ENCODE measurements around the gene ST8SIA2. TPM values are rescaled to one million over a fixed set of nuclear protein-coding genes. Genes with fewer than 3 reads are reported as not detected.

ST8SIA2 gene
- total RNA-seq, 2 donors from 2014 or later: 0.35 to 0.37 TPM

DNA sequence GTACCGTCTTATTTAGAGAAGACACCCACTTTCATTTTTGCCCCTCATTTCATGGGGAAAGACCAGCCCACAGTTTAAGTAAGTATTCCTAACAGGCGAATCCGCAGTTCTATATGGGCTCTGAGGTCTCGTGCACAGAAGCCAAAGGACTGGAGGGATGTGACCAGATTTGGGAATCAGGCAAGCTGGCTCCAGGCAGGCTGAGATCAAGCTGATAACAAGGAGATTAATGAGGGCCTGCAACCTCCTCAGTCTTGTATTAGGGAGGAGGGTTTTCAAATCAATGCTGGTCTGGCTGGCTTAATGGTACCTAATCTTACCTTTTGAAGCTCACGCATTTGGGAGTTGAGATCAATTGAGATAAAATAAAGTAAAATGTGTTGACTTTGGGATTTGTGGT lies 15.3 kb downstream of the ST8SIA2 start:
- H3K27me3 ChIP-seq: no peaks in the 10 kb centered on the region
- H3K9me3 ChIP-seq: no peaks in the 10 kb centered on the region
- TF ChIP-seq, protein P1, sequence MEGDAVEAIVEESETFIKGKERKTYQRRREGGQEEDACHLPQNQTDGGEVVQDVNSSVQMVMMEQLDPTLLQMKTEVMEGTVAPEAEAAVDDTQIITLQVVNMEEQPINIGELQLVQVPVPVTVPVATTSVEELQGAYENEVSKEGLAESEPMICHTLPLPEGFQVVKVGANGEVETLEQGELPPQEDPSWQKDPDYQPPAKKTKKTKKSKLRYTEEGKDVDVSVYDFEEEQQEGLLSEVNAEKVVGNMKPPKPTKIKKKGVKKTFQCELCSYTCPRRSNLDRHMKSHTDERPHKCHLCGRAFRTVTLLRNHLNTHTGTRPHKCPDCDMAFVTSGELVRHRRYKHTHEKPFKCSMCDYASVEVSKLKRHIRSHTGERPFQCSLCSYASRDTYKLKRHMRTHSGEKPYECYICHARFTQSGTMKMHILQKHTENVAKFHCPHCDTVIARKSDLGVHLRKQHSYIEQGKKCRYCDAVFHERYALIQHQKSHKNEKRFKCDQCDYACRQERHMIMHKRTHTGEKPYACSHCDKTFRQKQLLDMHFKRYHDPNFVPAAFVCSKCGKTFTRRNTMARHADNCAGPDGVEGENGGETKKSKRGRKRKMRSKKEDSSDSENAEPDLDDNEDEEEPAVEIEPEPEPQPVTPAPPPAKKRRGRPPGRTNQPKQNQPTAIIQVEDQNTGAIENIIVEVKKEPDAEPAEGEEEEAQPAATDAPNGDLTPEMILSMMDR (IDR thresholded peaks at IDR 0.05): no peak
- no peak for DNase-seq (ENCODE audit: low spot score)
- no peak overlapping the region for H3K27ac ChIP-seq
- H3K36me3 ChIP-seq: no peaks in the 10 kb centered on the region
- H3K4me3 ChIP-seq: no peak overlapping the region
- H3K4me1 ChIP-seq: no peaks in the 10 kb centered on the region

DNA sequence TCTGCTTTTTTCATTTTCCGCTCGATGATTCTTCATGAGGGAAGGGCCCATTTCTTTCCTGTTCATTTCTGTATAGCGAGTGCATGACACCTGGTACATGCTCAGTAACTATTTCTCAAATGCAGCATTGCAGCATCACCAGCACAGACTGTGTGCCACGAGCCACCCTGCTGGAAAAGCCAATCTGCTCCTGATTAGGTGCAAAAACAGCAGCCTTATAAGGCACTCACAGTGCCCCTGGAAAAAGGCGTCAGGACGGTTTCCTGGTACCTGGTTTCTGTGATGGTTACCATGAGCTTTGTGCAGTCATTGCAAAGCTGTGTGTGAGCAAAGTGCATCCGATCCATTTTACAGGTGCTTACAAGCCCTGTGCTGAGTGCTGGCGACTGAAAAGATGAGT lies 15.8 kb downstream of the ST8SIA2 start:
- no peak overlapping the region for H3K4me3 ChIP-seq

DNA sequence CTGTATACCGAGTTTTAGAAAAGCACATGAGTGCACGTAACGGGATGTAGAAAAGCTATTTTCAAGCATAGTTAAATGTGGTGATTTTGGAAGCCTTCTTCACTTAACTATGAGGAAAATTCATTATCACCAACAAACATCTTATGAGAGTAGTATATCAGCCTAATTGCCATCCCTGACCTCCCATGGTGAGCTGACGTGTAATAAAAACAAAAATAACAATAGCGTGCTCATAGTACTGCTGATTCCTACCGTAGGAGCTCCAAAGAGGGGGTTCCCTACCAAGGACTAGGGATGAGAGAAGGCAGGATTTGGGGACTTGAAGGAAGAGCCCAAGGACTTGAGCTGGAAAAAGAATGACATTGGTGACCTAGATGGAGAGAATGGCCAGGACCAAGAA lies 16.9 kb downstream of the ST8SIA2 start:
- no peaks in the 10 kb centered on the region for H3K4me1 ChIP-seq
- H3K36me3 ChIP-seq: no peaks in the 10 kb centered on the region
- H3K9me3 ChIP-seq: no peaks in the 10 kb centered on the region
- no peak for DNase-seq (ENCODE audit: low spot score)
- TF ChIP-seq, protein P1 (IDR thresholded peaks at IDR 0.05): no peak
- H3K27me3 ChIP-seq: no peaks in the 10 kb centered on the region
- no peak overlapping the region for H3K27ac ChIP-seq
- no peak overlapping the region for H3K4me3 ChIP-seq

More for the DNA sequence above, 15.8 kb downstream of the ST8SIA2 start:
- H3K4me1 ChIP-seq: no peaks in the 10 kb centered on the region
- no peak for DNase-seq (ENCODE audit: low spot score)
- H3K36me3 ChIP-seq: no peaks in the 10 kb centered on the region
- no peak overlapping the region for H3K27ac ChIP-seq
- H3K9me3 ChIP-seq: no peaks in the 10 kb centered on the region
- H3K27me3 ChIP-seq: no peaks in the 10 kb centered on the region
- TF ChIP-seq, protein P1 (IDR thresholded peaks at IDR 0.05): no peak

DNA sequence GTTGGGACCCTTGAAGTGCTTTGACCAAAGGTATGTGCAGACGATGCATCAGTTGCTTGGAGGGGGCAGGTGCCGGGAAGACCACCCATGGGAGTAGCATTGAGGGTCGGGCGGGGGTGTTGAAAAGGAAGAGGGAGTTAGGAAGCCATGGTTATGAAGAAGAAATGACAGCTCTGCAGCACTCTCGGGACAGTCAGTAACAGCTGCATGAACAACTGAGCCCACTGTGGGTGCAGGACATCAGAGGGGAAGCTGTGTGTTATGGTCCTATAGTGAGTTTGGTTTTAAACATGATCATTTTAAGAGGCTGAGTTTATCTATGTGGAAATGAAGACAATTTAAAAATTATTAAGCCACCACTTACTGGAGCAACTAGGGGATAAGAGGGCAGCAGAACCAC lies 17.6 kb downstream of the ST8SIA2 start:
- Histone ChIP-seq H3K4me3 (no peak overlapping the region), H3K36me3 (no peaks in the 10 kb centered on the region), H3K27me3 (no peaks in the 10 kb centered on the region), H3K27ac (no peak overlapping the region), H3K4me1 (no peaks in the 10 kb centered on the region), H3K9me3 (no peaks in the 10 kb centered on the region)
- no peak for DNase-seq (ENCODE audit: low spot score)
- TF ChIP-seq, protein P1 (IDR thresholded peaks at IDR 0.05): no peak

DNA sequence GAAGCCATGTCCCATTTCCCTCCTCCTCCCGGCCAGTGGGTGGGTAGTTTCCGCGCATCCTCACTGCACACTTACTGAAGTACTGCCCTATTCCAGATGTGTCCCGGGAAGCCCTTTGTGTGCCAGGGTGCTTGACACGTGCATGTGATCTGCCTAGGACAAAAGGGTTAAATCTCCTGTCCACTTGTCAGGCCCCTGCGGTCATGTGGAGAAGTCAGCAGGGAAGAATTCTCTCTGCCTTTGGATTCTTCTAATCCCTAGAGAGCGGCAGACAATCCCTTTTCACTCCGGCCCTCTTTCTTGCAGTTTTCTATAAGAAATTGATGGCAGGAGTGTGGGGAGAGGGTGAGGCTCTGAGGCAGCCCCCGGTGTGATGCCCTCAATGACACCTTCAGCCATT lies 19.8 kb downstream of the ST8SIA2 start:
- TF ChIP-seq, protein P1 (IDR thresholded peaks at IDR 0.05): no peak

DNA sequence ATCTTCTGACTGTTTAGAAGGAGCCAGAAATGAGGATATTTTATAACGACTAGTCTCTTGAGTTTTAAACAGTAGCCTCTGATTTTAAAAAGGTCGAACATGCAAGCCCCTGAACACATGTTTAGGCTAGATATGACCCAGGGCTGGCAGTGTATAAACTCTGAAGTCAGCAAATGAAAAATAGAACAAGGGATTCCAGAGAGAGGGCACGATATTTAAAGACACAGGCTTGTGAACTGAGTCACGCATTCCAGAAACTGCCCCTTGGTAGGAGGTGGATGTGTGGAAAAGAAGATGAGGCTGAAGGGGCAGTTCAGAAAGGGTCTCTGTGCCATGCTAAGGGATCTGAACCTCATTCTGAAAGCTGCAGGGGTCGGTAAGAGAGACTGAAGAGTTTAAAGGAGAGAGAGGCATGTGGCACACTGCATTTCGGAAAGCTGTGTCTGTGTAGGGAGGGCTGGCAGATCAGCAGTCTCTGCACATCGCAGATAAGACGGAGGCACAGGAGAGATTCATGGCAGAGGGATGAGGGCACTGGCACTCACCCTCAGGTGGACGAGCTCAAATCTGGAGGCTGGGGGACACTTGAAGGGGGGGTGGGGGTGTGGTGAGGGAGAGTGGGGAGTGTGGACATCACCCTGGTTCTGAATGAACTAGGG lies 22.1 kb downstream of the ST8SIA2 start:
- DNase-seq (ENCODE audit: low spot score): no peak
- no peaks in the 10 kb centered on the region for H3K36me3 ChIP-seq
- H3K4me3 ChIP-seq: no peak overlapping the region
- no peaks in the 10 kb centered on the region for H3K27me3 ChIP-seq
- no peaks in the 10 kb centered on the region for H3K9me3 ChIP-seq
- H3K27ac ChIP-seq: peak overlapping the region in 1 of 2 donors; percentile 23
- no peaks in the 10 kb centered on the region for H3K4me1 ChIP-seq
- TF ChIP-seq, protein P1 (IDR thresholded peaks at IDR 0.05): no peak

More for the DNA sequence above, 19.8 kb downstream of the ST8SIA2 start:
- DNase-seq (ENCODE audit: low spot score): no peak
- no peaks in the 10 kb centered on the region for H3K36me3 ChIP-seq
- H3K4me1 ChIP-seq: no peaks in the 10 kb centered on the region
- no peak overlapping the region for H3K4me3 ChIP-seq
- H3K27ac ChIP-seq: no peak overlapping the region
- H3K27me3 ChIP-seq: no peaks in the 10 kb centered on the region
- H3K9me3 ChIP-seq: no peaks in the 10 kb centered on the region
